ENCODE data around the gene PPP2R2B.

The PPP2R2B gene

DNA sequence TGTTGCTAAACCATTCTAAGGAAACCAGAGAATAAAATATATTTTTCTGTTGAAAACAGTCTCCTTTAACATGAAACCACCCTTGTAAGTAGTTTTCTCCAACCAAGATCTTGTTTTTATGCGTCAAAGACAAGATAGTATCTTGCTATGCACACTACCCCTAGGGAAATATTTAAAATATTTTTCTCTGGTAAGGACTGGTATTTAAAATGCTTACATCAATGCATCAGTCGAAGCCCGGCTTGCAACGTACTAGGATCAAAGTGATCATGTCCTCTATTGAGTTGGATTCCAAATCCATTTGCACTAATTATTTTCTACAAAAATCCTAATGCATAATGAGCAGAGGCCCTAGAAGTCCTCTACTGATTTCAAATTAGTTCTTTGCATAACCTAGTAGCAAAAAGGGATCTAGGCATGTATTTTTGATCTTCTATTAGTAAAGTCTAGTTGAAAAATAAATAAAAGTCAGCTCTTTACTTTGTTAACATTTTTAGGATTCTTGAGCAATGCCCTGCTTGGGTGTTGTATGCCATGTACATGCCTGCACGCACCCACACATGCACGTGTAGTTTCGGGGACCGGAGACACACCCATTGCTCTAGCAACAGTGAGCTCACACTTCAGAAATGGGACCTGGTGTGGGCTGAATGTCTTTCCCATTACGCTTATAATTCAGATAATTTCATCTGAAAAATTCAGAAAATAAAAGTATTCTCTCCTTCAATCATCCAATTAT, 197.5 kb downstream of the PPP2R2B start:
- Histone ChIP-seq H3K36me3 (ENCODE audit: control insufficient read depth in 1 of 2, insufficient read depth in 2 of 2, low read length in 2 of 2) (no peaks in the 10 kb centered on the region), H3K4me3 (ENCODE audit: low read depth, low read length) (no peak overlapping the region), H4K91ac (ENCODE audit: low read depth, low read length) (peak overlapping the region; percentile 87), H3K4me1 (ENCODE audit: control insufficient read depth in 1 of 2, insufficient read depth in 2 of 2, low read length in 2 of 2) (peaks cover 0 to 3% of the 10 kb centered on the region in 2 experiments), H3K79me2 (ENCODE audit: control insufficient read depth, insufficient read depth, low read length, poor library complexity) (no peaks in the 10 kb centered on the region), H2AFZ (ENCODE audit: insufficient read depth, low read length, poor library complexity) (no peak overlapping the region), H3K4ac (ENCODE audit: low read depth, low read length) (no peak overlapping the region), H3K23ac (ENCODE audit: low read length) (no peak overlapping the region), H3K27ac (ENCODE audit: low read depth, low read length) (peak overlapping the region; percentile 83), H2BK120ac (ENCODE audit: insufficient read depth, low read length, poor library complexity) (no peak overlapping the region), H3K9ac (ENCODE audit: low read length) (no peak overlapping the region), H3K27me3 (ENCODE audit: insufficient read depth, low read length) (no peaks in the 10 kb centered on the region), H3K14ac (ENCODE audit: low read length) (no peak overlapping the region), H2BK12ac (ENCODE audit: low read length) (no peak overlapping the region), H3K4me2 (ENCODE audit: low read length) (no peak overlapping the region), H4K12ac (ENCODE audit: low read depth, low read length) (no peak overlapping the region), H3K18ac (ENCODE audit: low read length) (no peak overlapping the region), H2BK5ac (ENCODE audit: low read depth, low read length, poor library complexity) (peak overlapping the region; percentile 85), H2AK5ac (ENCODE audit: low read length) (no peak overlapping the region), H3K79me1 (ENCODE audit: low read length) (peaks cover 5% of the 10 kb centered on the region), H4K8ac (ENCODE audit: low read depth, low read length) (peak overlapping the region; percentile 58), H3K9me3 (ENCODE audit: insufficient read depth, low read depth, low read length) (no peaks in the 10 kb centered on the region)
- no CpG with 5 or more reads among the region's 9 CpGs for WGBS (ENCODE audit: extremely low coverage, insufficient coverage, insufficient read length)
- DNase-seq = peak; percentile 47 to 88

- Histone ChIP-seq H2AFZ (ENCODE audit: insufficient read depth, low read length, poor library complexity) (no peak overlapping the region), H2AK5ac (ENCODE audit: low read length) (no peak overlapping the region), H3K79me1 (ENCODE audit: low read length) (no peaks in the 10 kb centered on the region), H3K18ac (ENCODE audit: low read length) (no peak overlapping the region), H3K4me1 (ENCODE audit: control insufficient read depth in 1 of 2, insufficient read depth in 2 of 2, low read length in 2 of 2) (no peaks in the 10 kb centered on the region), H4K12ac (ENCODE audit: low read depth, low read length) (no peak overlapping the region), H3K79me2 (ENCODE audit: control insufficient read depth, insufficient read depth, low read length, poor library complexity) (no peaks in the 10 kb centered on the region), H3K4me3 (ENCODE audit: low read depth, low read length) (no peak overlapping the region), H4K8ac (ENCODE audit: low read depth, low read length) (no peak overlapping the region), H3K36me3 (ENCODE audit: control insufficient read depth in 1 of 2, insufficient read depth in 2 of 2, low read length in 2 of 2) (no peaks in the 10 kb centered on the region), H3K23ac (ENCODE audit: low read length) (no peak overlapping the region), H3K27me3 (ENCODE audit: insufficient read depth, low read length) (no peaks in the 10 kb centered on the region), H3K9ac (ENCODE audit: low read length) (no peak overlapping the region), H3K14ac (ENCODE audit: low read length) (no peak overlapping the region), H3K4ac (ENCODE audit: low read depth, low read length) (no peak overlapping the region), H2BK12ac (ENCODE audit: low read length) (no peak overlapping the region), H3K27ac (ENCODE audit: low read depth, low read length) (no peak overlapping the region), H4K91ac (ENCODE audit: low read depth, low read length) (no peak overlapping the region), H2BK5ac (ENCODE audit: low read depth, low read length, poor library complexity) (no peak overlapping the region), H3K4me2 (ENCODE audit: low read length) (no peak overlapping the region), H3K9me3 (ENCODE audit: insufficient read depth, low read depth, low read length) (no peaks in the 10 kb centered on the region), H2BK120ac (ENCODE audit: insufficient read depth, low read length, poor library complexity) (no peak overlapping the region)
- no CpG with 5 or more reads among the region's 4 CpGs for WGBS (ENCODE audit: extremely low coverage, insufficient coverage, insufficient read length)
- DNase-seq = no peak
Measured at GRCh38 chr5:146675636-146676035, 202.9 kb downstream of the PPP2R2B start.

GRCh38 chr5:146672866-146673265, 205.7 kb downstream of the PPP2R2B start:
- no peaks in the 10 kb centered on the region for H3K79me2 ChIP-seq (ENCODE audit: control insufficient read depth, insufficient read depth, low read length, poor library complexity)
- H3K4me3 ChIP-seq (ENCODE audit: low read depth, low read length) = no peak overlapping the region
- H2BK5ac ChIP-seq (ENCODE audit: low read depth, low read length, poor library complexity) = no peak overlapping the region
- H3K18ac ChIP-seq (ENCODE audit: low read length) = no peak overlapping the region
- H3K9me3 ChIP-seq (ENCODE audit: insufficient read depth, low read depth, low read length) = no peaks in the 10 kb centered on the region
- no peak overlapping the region for H2AK5ac ChIP-seq (ENCODE audit: low read length)
- no peaks in the 10 kb centered on the region for H3K4me1 ChIP-seq (ENCODE audit: control insufficient read depth in 1 of 2, insufficient read depth in 2 of 2, low read length in 2 of 2)
- H3K27ac ChIP-seq (ENCODE audit: low read depth, low read length) = no peak overlapping the region
- H2AFZ ChIP-seq (ENCODE audit: insufficient read depth, low read length, poor library complexity) = no peak overlapping the region
- H2BK12ac ChIP-seq (ENCODE audit: low read length) = no peak overlapping the region
- no peak overlapping the region for H4K12ac ChIP-seq (ENCODE audit: low read depth, low read length)
- no CpG with 5 or more reads among the region's 1 CpG for WGBS (ENCODE audit: extremely low coverage, insufficient coverage, insufficient read length)
- no peak overlapping the region for H3K4me2 ChIP-seq (ENCODE audit: low read length)
- no peak overlapping the region for H2BK120ac ChIP-seq (ENCODE audit: insufficient read depth, low read length, poor library complexity)
- DNase-seq = no peak
- no peak overlapping the region for H4K91ac ChIP-seq (ENCODE audit: low read depth, low read length)
- H4K8ac ChIP-seq (ENCODE audit: low read depth, low read length) = no peak overlapping the region
- H3K9ac ChIP-seq (ENCODE audit: low read length) = no peak overlapping the region
- no peaks in the 10 kb centered on the region for H3K27me3 ChIP-seq (ENCODE audit: insufficient read depth, low read length)
- no peak overlapping the region for H3K14ac ChIP-seq (ENCODE audit: low read length)
- no peak overlapping the region for H3K4ac ChIP-seq (ENCODE audit: low read depth, low read length)
- no peaks in the 10 kb centered on the region for H3K79me1 ChIP-seq (ENCODE audit: low read length)
- no peak overlapping the region for H3K23ac ChIP-seq (ENCODE audit: low read length)
- H3K36me3 ChIP-seq (ENCODE audit: control insufficient read depth in 1 of 2, insufficient read depth in 2 of 2, low read length in 2 of 2) = no peaks in the 10 kb centered on the region

- H3K27me3 ChIP-seq (ENCODE audit: insufficient read depth, low read length) = no peaks in the 10 kb centered on the region
- DNase-seq = no peak
- no peaks in the 10 kb centered on the region for H3K36me3 ChIP-seq (ENCODE audit: control insufficient read depth in 1 of 2, insufficient read depth in 2 of 2, low read length in 2 of 2)
- H4K91ac ChIP-seq (ENCODE audit: low read depth, low read length) = no peak overlapping the region
- H2BK12ac ChIP-seq (ENCODE audit: low read length) = no peak overlapping the region
- no peak overlapping the region for H2AFZ ChIP-seq (ENCODE audit: insufficient read depth, low read length, poor library complexity)
- H3K27ac ChIP-seq (ENCODE audit: low read depth, low read length) = no peak overlapping the region
- H3K4me2 ChIP-seq (ENCODE audit: low read length) = no peak overlapping the region
- no peak overlapping the region for H2BK5ac ChIP-seq (ENCODE audit: low read depth, low read length, poor library complexity)
- H3K79me1 ChIP-seq (ENCODE audit: low read length) = no peaks in the 10 kb centered on the region
- H2AK5ac ChIP-seq (ENCODE audit: low read length) = no peak overlapping the region
- H3K18ac ChIP-seq (ENCODE audit: low read length) = no peak overlapping the region
- peaks cover 0 to 3% of the 10 kb centered on the region in 2 experiments for H3K4me1 ChIP-seq (ENCODE audit: control insufficient read depth in 1 of 2, insufficient read depth in 2 of 2, low read length in 2 of 2)
- no peaks in the 10 kb centered on the region for H3K79me2 ChIP-seq (ENCODE audit: control insufficient read depth, insufficient read depth, low read length, poor library complexity)
- no peak overlapping the region for H3K14ac ChIP-seq (ENCODE audit: low read length)
- H4K12ac ChIP-seq (ENCODE audit: low read depth, low read length) = no peak overlapping the region
- H3K4me3 ChIP-seq (ENCODE audit: low read depth, low read length) = no peak overlapping the region
- no peak overlapping the region for H3K4ac ChIP-seq (ENCODE audit: low read depth, low read length)
- H3K9me3 ChIP-seq (ENCODE audit: insufficient read depth, low read depth, low read length) = no peaks in the 10 kb centered on the region
- no peak overlapping the region for H3K23ac ChIP-seq (ENCODE audit: low read length)
- no peak overlapping the region for H2BK120ac ChIP-seq (ENCODE audit: insufficient read depth, low read length, poor library complexity)
- no peak overlapping the region for H3K9ac ChIP-seq (ENCODE audit: low read length)
- no peak overlapping the region for H4K8ac ChIP-seq (ENCODE audit: low read depth, low read length)
- no CpG with 5 or more reads among the region's 7 CpGs for WGBS (ENCODE audit: extremely low coverage, insufficient coverage, insufficient read length)
Measured at GRCh38 chr5:146671561-146672295, 206.8 kb downstream of the PPP2R2B start.

Measured in trophoblast cell (in vitro differentiated cells and primary cell).